KMS-11 (cell line): ENCODE data around the gene HCN2.

Source experiments
- H2AFZ ChIP-seq: fragments of 200-600 bp; sonication (generic); 2 replicates; pipeline ENCODE4 v1.6.1; 2016; ENCODE audit warnings: antibody characterized with exemption, mixed run types, low read depth
- H3K27ac ChIP-seq: fragments of 200-600 bp; sonication (generic); 2 replicates; pipeline ENCODE4 v1.6.1; 2016; ENCODE audit warnings: mild to moderate bottlenecking, mixed run types
- H3K27me3 ChIP-seq: fragments of 200-600 bp; sonication (generic); 2 replicates; pipeline ENCODE4 v1.6.1; 2017; ENCODE audit warnings: mild to moderate bottlenecking, low read depth, mixed run types, moderate library complexity; ENCODE audit not compliant: insufficient read depth
- H3K36me3 ChIP-seq: fragments of 200-600 bp; sonication (generic); 2 replicates; pipeline ENCODE4 v1.6.1; 2017; ENCODE audit warnings: mild to moderate bottlenecking, mixed run types; ENCODE audit not compliant: insufficient read depth
- H3K4me1 ChIP-seq: fragments of 200-600 bp; sonication (generic); 2 replicates; pipeline ENCODE4 v1.6.1; 2016; ENCODE audit warnings: mild to moderate bottlenecking, low read depth, mixed run types; ENCODE audit not compliant: poor library complexity, severe bottlenecking
- H3K4me2 ChIP-seq: fragments of 200-600 bp; sonication (generic); 2 replicates; pipeline ENCODE4 v1.7.0; 2016; ENCODE audit warnings: mild to moderate bottlenecking, mixed run types
- H3K4me3 ChIP-seq: fragments of 200-600 bp; sonication (generic); IDR thresholded peaks from 2 replicates; pipeline ENCODE4 v1.6.1; 2017; ENCODE audit warnings: low read depth, low read length, mixed read lengths; ENCODE audit not compliant: insufficient read depth
- H3K79me2 ChIP-seq: fragments of 200-600 bp; sonication (generic); 2 replicates; pipeline ENCODE4 v1.6.1; 2016; ENCODE audit warnings: low read depth, mixed run types; ENCODE audit not compliant: insufficient read depth
- H3K9ac ChIP-seq: fragments of 200-600 bp; sonication (generic); 2 replicates; pipeline ENCODE4 v1.6.1; 2016; ENCODE audit warnings: mild to moderate bottlenecking, mixed run types
- H4K20me1 ChIP-seq: fragments of 200-600 bp; sonication (generic); 2 replicates; pipeline ENCODE4 v1.6.1; 2016; ENCODE audit warnings: mild to moderate bottlenecking, mixed run types; ENCODE audit not compliant: insufficient read depth
- CTCF ChIP-seq: fragments of 200-600 bp; sonication (generic); conservative IDR thresholded peaks from 2 replicates; pipeline ENCODE4 v1.6.1; 2017; ENCODE audit warnings: low read depth, mild to moderate bottlenecking, antibody characterized with exemption, low read length, moderate library complexity, mixed read lengths

Gene HCN2

GRCh38 chr19:560121-560520 is 29.6 kb upstream of the HCN2 start:
- Histone ChIP-seq H3K4me3 (no peak overlapping the region), H2AFZ (no peak overlapping the region), H3K79me2 (no peaks in the 10 kb centered on the region), H3K4me2 (no peak overlapping the region), H3K9ac (no peak overlapping the region), H3K27ac (no peak overlapping the region), H3K4me1 (peaks cover 6% of the 10 kb centered on the region), H4K20me1 (no peaks in the 10 kb centered on the region), H3K27me3 (peaks cover 18% of the 10 kb centered on the region; the same call in 1 of the 2 replicates), H3K36me3 (no peaks in the 10 kb centered on the region)
- no peak for TF ChIP-seq CTCF

DNA sequence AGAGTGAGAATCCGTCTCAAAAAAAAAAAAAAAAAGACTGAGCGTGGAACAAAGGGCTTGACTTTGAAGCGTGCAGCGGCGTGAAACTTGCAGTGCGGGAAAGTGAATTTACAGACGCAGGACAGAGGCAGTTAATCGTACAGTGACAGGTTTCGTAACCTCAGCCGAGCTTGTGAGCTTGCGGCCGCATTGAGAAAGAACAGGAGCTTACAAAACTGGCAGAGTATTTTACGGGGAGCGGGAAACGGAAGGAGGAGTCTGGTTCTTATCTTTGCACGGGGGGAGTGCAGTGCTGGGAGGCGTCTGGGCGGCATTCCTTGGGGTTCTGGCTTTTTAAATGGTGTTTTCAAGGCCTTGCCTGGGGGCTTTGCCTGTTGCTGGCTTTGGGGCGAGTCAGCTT is 23.3 kb upstream of the HCN2 start:
- no peak for TF ChIP-seq CTCF
- Histone ChIP-seq H3K27ac (no peak overlapping the region), H3K79me2 (no peaks in the 10 kb centered on the region), H3K9ac (no peak overlapping the region), H3K4me1 (no peaks in the 10 kb centered on the region), H2AFZ (no peak overlapping the region), H3K36me3 (no peaks in the 10 kb centered on the region), H3K4me3 (no peak overlapping the region), H3K27me3 (no peaks in the 10 kb centered on the region), H4K20me1 (no peaks in the 10 kb centered on the region), H3K4me2 (no peak overlapping the region)

DNA sequence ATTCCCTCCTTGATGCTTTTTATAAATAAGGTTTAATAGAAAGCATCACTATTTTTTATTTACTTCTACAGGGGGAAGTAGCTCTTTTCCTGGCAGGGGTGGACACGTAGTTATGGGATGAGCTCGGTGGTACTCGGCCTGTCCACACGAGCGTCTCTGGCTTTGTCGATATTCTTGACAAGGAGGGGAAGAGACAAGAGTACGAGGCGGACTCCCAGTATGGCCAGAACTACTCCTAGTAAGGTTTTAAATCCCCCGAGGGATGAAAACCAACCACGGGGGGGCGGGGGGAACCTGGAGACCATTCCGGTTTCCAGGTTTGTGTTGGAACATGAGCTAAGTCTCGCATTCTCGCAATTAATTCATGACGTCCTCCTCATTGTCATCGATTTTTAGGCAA is 22.8 kb upstream of the HCN2 start:
- no peak for TF ChIP-seq CTCF
- no peaks in the 10 kb centered on the region for H3K79me2 ChIP-seq
- no peaks in the 10 kb centered on the region for H3K36me3 ChIP-seq
- H3K9ac ChIP-seq, result no peak overlapping the region
- no peak overlapping the region for H3K27ac ChIP-seq
- no peaks in the 10 kb centered on the region for H4K20me1 ChIP-seq
- H3K4me1 ChIP-seq, result no peaks in the 10 kb centered on the region
- H3K4me2 ChIP-seq, result no peak overlapping the region
- no peak overlapping the region for H3K4me3 ChIP-seq
- no peaks in the 10 kb centered on the region for H3K27me3 ChIP-seq
- H2AFZ ChIP-seq, result no peak overlapping the region

DNA sequence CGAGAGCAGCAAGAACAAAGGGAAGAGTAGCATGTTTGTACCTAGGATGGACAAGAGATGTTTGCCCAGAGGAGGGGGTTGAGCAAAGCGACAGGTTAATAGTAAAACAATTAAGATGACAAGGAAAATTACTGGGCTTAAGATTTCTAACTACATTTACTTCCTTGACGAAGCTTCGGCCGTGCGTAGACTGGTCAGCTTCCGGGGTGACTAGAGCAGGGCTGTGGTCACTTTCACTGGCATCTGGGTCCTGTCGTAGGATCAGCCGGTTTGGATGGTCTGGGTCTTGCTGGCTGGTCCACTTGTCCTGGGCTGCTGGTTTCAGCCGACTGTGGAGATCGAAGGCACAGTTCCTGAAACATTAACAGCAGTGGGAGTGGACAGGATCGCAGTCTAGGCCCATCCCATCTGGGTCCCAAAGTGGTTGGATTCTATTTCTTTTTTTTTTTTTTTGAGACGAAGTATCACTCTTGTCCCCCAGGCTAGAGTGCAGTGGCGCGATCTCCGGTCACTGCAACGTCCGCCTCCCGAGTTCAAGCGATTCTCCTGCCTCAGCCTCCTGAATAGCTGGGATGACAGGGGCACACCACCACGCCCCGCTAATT is 22.3 kb upstream of the HCN2 start:
- no peak overlapping the region for H3K4me3 ChIP-seq
- no peaks in the 10 kb centered on the region for H3K79me2 ChIP-seq
- no peaks in the 10 kb centered on the region for H3K27me3 ChIP-seq
- no peak overlapping the region for H3K27ac ChIP-seq
- H3K9ac ChIP-seq, result no peak overlapping the region
- no peak for TF ChIP-seq CTCF
- H3K4me2 ChIP-seq, result no peak overlapping the region
- no peaks in the 10 kb centered on the region for H3K4me1 ChIP-seq
- no peaks in the 10 kb centered on the region for H4K20me1 ChIP-seq
- no peak overlapping the region for H2AFZ ChIP-seq
- no peaks in the 10 kb centered on the region for H3K36me3 ChIP-seq
